ENCODE data around the gene INO80D. TPM values are rescaled to one million over a fixed set of nuclear protein-coding genes. Genes with fewer than 3 reads are reported as not detected.

The INO80D gene
- total RNA-seq, 4 donors from 2014 or later: 24.2 to 51.4 (median 32.5) TPM

- Histone ChIP-seq H3K27ac (no peak overlapping the region), H3K4me1 (no peaks in the 10 kb centered on the region), H3K36me3 (no peaks in the 10 kb centered on the region), H3K4me3 (no peak overlapping the region), H3K9me3 (no peaks in the 10 kb centered on the region), H3K27me3 (no peaks in the 10 kb centered on the region)
- WGBS: 92% methylated on average over 19 of the region's 19 CpGs
- peak in 1 of 2 donors; percentile 9 for DNase-seq (ENCODE audit: low spot score in 2 of 2)
- TF ChIP-seq POLR2A (IDR thresholded peaks at IDR 0.05): no peak
- TF ChIP-seq POLR2AphosphoS5 (IDR thresholded peaks at IDR 0.05): no peak
- TF ChIP-seq EP300 (IDR thresholded peaks at IDR 0.05): no peak
- TF ChIP-seq CTCF (IDR thresholded peaks at IDR 0.05): no peak
Measured at GRCh38 chr2:205976120-205976814, 109.7 kb downstream of the INO80D start.

- no peak overlapping the region for H3K27ac ChIP-seq
- H3K27me3 ChIP-seq: no peaks in the 10 kb centered on the region
- no peak for DNase-seq (ENCODE audit: low spot score in 2 of 2)
- H3K9me3 ChIP-seq: no peaks in the 10 kb centered on the region
- no peaks in the 10 kb centered on the region for H3K36me3 ChIP-seq
- H3K4me3 ChIP-seq: no peak overlapping the region
- H3K4me1 ChIP-seq: no peaks in the 10 kb centered on the region
- TF ChIP-seq EP300 (IDR thresholded peaks at IDR 0.05): no peak
- TF ChIP-seq POLR2A (IDR thresholded peaks at IDR 0.05): no peak
- TF ChIP-seq CTCF (IDR thresholded peaks at IDR 0.05): no peak
- no peak for TF ChIP-seq POLR2AphosphoS5 (IDR thresholded peaks at IDR 0.05)
- WGBS: 72% methylated on average over 5 of the region's 5 CpGs
Measured at GRCh38 chr2:205975082-205975949, 110.7 kb downstream of the INO80D start.

GRCh38 chr2:205972113-205972512 lies 113.9 kb downstream of the INO80D start:
- 46% methylated on average over 1 of the region's 1 CpG for WGBS

GRCh38 chr2:205970348-205970747 lies 115.6 kb downstream of the INO80D start:
- peak in 1 of 2 donors; percentile 11 for DNase-seq (ENCODE audit: low spot score in 2 of 2)
- WGBS: 70% methylated on average over 5 of the region's 5 CpGs
- Histone ChIP-seq H3K4me3 (no peak overlapping the region), H3K9me3 (no peaks in the 10 kb centered on the region), H3K27ac (no peak overlapping the region), H3K36me3 (no peaks in the 10 kb centered on the region), H3K4me1 (peaks cover 3% of the 10 kb centered on the region), H3K27me3 (no peaks in the 10 kb centered on the region)
- no peak for TF ChIP-seq EP300 (IDR thresholded peaks at IDR 0.05)
- TF ChIP-seq CTCF (IDR thresholded peaks at IDR 0.05): no peak
- no peak for TF ChIP-seq POLR2AphosphoS5 (IDR thresholded peaks at IDR 0.05)
- no peak for TF ChIP-seq POLR2A (IDR thresholded peaks at IDR 0.05)

More at GRCh38 chr2:205972113-205972512, 113.9 kb downstream of the INO80D start:
- peak in 1 of 2 donors; percentile 37 for DNase-seq (ENCODE audit: low spot score in 2 of 2)
- H3K4me1 ChIP-seq: no peaks in the 10 kb centered on the region
- no peak overlapping the region for H3K27ac ChIP-seq
- no peaks in the 10 kb centered on the region for H3K9me3 ChIP-seq
- H3K4me3 ChIP-seq: no peak overlapping the region
- no peak for TF ChIP-seq CTCF (IDR thresholded peaks at IDR 0.05)
- H3K36me3 ChIP-seq: no peaks in the 10 kb centered on the region
- no peaks in the 10 kb centered on the region for H3K27me3 ChIP-seq

- Histone ChIP-seq H3K27ac (no peak overlapping the region), H3K4me3 (no peak overlapping the region), H3K36me3 (no peaks in the 10 kb centered on the region), H3K4me1 (peaks cover 6% of the 10 kb centered on the region), H3K27me3 (no peaks in the 10 kb centered on the region), H3K9me3 (no peaks in the 10 kb centered on the region)
- no peak for TF ChIP-seq POLR2A (IDR thresholded peaks at IDR 0.05)
- TF ChIP-seq POLR2AphosphoS5 (IDR thresholded peaks at IDR 0.05): no peak
- no peak for TF ChIP-seq CTCF (IDR thresholded peaks at IDR 0.05)
- TF ChIP-seq EP300 (IDR thresholded peaks at IDR 0.05): no peak
- DNase-seq (ENCODE audit: low spot score in 2 of 2): peak in 1 of 2 donors; percentile 7
- 98% methylated on average over 4 of the region's 4 CpGs for WGBS
Measured at GRCh38 chr2:205969584-205969983, 116.4 kb downstream of the INO80D start.
